ENCODE measurements around the gene UBALD2. TPM values are rescaled to one million over a fixed set of nuclear protein-coding genes. Genes with fewer than 3 reads are reported as not detected.

UBALD2 gene
- total and polyA plus RNA-seq, 2 of the 13 experiments (the other 11 are each of a cell fraction or from before 2014, with no cell fraction given): 3.3 to 89.7 TPM

GRCh38 chr17:76237859-76238313 lies 27.3 kb upstream of the UBALD2 start (continued):
- TF ChIP-seq ZBTB49 (CRISPR knock-in tag; IDR thresholded peaks at IDR 0.05; ENCODE audit: borderline replicate concordance): no peak
- TF ChIP-seq ATF4 (CRISPR knock-in tag; IDR thresholded peaks at IDR 0.05): peak in 1 of 2 experiments; percentile 93; a peak in 2 of 4 replicates
- TF ChIP-seq ISX (CRISPR knock-in tag; conservative IDR thresholded peaks at IDR 0.05): 0 out of 2 replicates have a peak, but pooled peaks have one; percentile 49
- no peak for TF ChIP-seq MXD3 (CRISPR knock-in tag; IDR thresholded peaks at IDR 0.05)
- no peak for TF ChIP-seq FOXA1 (IDR thresholded peaks at IDR 0.05)
- peak; percentile 59; the same call in 1 of the 2 replicates for TF ChIP-seq FOXA1 (CRISPR knock-in tag; IDR thresholded peaks at IDR 0.05)
- TF ChIP-seq ZNF615 (CRISPR knock-in tag; IDR thresholded peaks at IDR 0.05; ENCODE audit: borderline replicate concordance): no peak
- no peak for TF ChIP-seq MIER2 (CRISPR knock-in tag; IDR thresholded peaks at IDR 0.05)
- no peak for TF ChIP-seq RAD21 (CRISPR knock-in tag; IDR thresholded peaks at IDR 0.05)
- peak; percentile 95 for TF ChIP-seq TEAD3 (CRISPR knock-in tag; optimal IDR thresholded peaks at IDR 0.05; ENCODE audit: borderline replicate concordance)
- no peak for TF ChIP-seq SP140L (CRISPR knock-in tag; IDR thresholded peaks at IDR 0.05; ENCODE audit: borderline replicate concordance)
- TF ChIP-seq ZNF788 (CRISPR knock-in tag; IDR thresholded peaks at IDR 0.05; ENCODE audit: borderline replicate concordance): peak; percentile 29; the same call in 1 of the 2 replicates
- no peak for TF ChIP-seq ZNF263 (CRISPR knock-in tag; IDR thresholded peaks at IDR 0.05)
- TF ChIP-seq FOXO1 (CRISPR knock-in tag; IDR thresholded peaks at IDR 0.05): 0 out of 2 replicates have a peak, but pooled peaks have one; percentile 35
- TF ChIP-seq ZBED4 (CRISPR knock-in tag; IDR thresholded peaks at IDR 0.05; ENCODE audit: borderline replicate concordance): no peak
- TF ChIP-seq USF2 (IDR thresholded peaks at IDR 0.05; ENCODE audit: low read depth, low read length): no peak
- no peak for TF ChIP-seq USF2 (CRISPR knock-in tag; IDR thresholded peaks at IDR 0.05; ENCODE audit: borderline replicate concordance)
- no peak for TF ChIP-seq ZNF276 (CRISPR knock-in tag; IDR thresholded peaks at IDR 0.05; ENCODE audit: low read depth)
- no peak for TF ChIP-seq ZNF720 (CRISPR knock-in tag; IDR thresholded peaks at IDR 0.05)

Measured in HepG2 (cell line).